ENCODE measurements around the gene USP13. TPM values are rescaled to one million over a fixed set of nuclear protein-coding genes. Genes with fewer than 3 reads are reported as not detected.

Gene USP13
- total and polyA plus RNA-seq, 2 experiments from 2014 or later, result 9.6 to 15.7 TPM

DNA sequence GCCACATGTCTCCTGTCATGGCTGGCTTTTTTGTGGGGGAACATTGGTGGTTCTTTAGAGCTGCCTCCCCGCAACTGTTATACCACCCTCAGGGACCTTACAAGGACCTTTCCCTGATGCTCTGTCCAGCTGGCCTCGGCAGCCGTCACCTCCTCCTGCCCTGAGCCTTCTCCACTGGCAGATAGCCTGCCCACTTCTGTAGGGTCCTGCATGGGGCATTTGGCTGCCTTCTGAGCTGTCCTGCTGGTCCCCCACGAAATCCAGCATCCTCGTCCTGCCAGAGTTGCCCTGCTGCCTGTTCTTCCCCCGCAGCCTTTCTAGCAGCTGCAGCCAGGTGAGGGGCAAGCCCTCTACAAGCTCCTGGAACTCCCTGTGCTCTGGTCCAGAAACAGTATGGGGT is 86.2 kb downstream of the USP13 start:
- Histone ChIP-seq H3K9me2 (replicated peaks; ENCODE audit: insufficient read depth) (no peaks in the 10 kb centered on the region), H3K4me2 (no peak overlapping the region), H3K9me3 (ENCODE audit: low read depth) (no peaks in the 10 kb centered on the region), H3K27me3 (no peaks in the 10 kb centered on the region), H3K27ac (no peak overlapping the region), H3K4me1 (ENCODE audit: insufficient read depth) (peaks cover 10% of the 10 kb centered on the region), H3K4me3 (no peak overlapping the region), H3K79me2 (no peaks in the 10 kb centered on the region), H2AFZ (no peak overlapping the region), H4K20me1 (ENCODE audit: insufficient read depth, poor library complexity, severe bottlenecking) (no peaks in the 10 kb centered on the region), H3K36me3 (replicated peaks; ENCODE audit: insufficient read depth, low read depth) (no peaks in the 10 kb centered on the region)
- no peak for DNase-seq (ENCODE audit: low spot score)
- 99% methylated on average over 6 of the region's 6 CpGs for WGBS (ENCODE audit: low lambda C conversion rate, missing lambda C conversion rate)
- TF ChIP-seq EZH2phosphoT487 (IDR thresholded peaks at IDR 0.05; ENCODE audit: low read depth, severe bottlenecking, unreplicated experiment), result no peak
- TF ChIP-seq EZH2 (IDR thresholded peaks at IDR 0.05; ENCODE audit: borderline replicate concordance), result no peak
- no peak for TF ChIP-seq CTCF (IDR thresholded peaks at IDR 0.05; ENCODE audit: poor library complexity)

GRCh38 chr3:179739816-179740594 is 87.2 kb downstream of the USP13 start:
- Histone ChIP-seq H2AFZ (no peak overlapping the region), H3K79me2 (no peaks in the 10 kb centered on the region), H3K4me2 (no peak overlapping the region), H3K4me1 (ENCODE audit: insufficient read depth) (peaks cover 2% of the 10 kb centered on the region), H3K9me3 (ENCODE audit: low read depth) (no peaks in the 10 kb centered on the region), H3K27me3 (no peaks in the 10 kb centered on the region), H3K36me3 (replicated peaks; ENCODE audit: insufficient read depth, low read depth) (no peaks in the 10 kb centered on the region), H3K4me3 (no peak overlapping the region), H3K9me2 (replicated peaks; ENCODE audit: insufficient read depth) (no peaks in the 10 kb centered on the region), H4K20me1 (ENCODE audit: insufficient read depth, poor library complexity, severe bottlenecking) (no peaks in the 10 kb centered on the region), H3K27ac (no peak overlapping the region)
- TF ChIP-seq EZH2phosphoT487 (IDR thresholded peaks at IDR 0.05; ENCODE audit: low read depth, severe bottlenecking, unreplicated experiment) (no peak), EZH2 (IDR thresholded peaks at IDR 0.05; ENCODE audit: borderline replicate concordance) (no peak), CTCF (IDR thresholded peaks at IDR 0.05; ENCODE audit: poor library complexity) (no peak)
- WGBS (ENCODE audit: low lambda C conversion rate, missing lambda C conversion rate), result 92% methylated on average over 12 of the region's 12 CpGs
- DNase-seq (ENCODE audit: low spot score), result no peak

GRCh38 chr3:179743913-179744312 is 91.1 kb downstream of the USP13 start:
- no peak overlapping the region for H3K4me2 ChIP-seq
- DNase-seq (ENCODE audit: low spot score), result no peak
- H3K27ac ChIP-seq, result no peak overlapping the region
- no peaks in the 10 kb centered on the region for H3K36me3 ChIP-seq (replicated peaks; ENCODE audit: insufficient read depth, low read depth)
- no peak overlapping the region for H3K4me3 ChIP-seq
- no peaks in the 10 kb centered on the region for H3K9me3 ChIP-seq (ENCODE audit: low read depth)
- no peak for TF ChIP-seq EZH2 (IDR thresholded peaks at IDR 0.05; ENCODE audit: borderline replicate concordance)
- TF ChIP-seq CTCF (IDR thresholded peaks at IDR 0.05; ENCODE audit: poor library complexity), result no peak
- no peak for TF ChIP-seq EZH2phosphoT487 (IDR thresholded peaks at IDR 0.05; ENCODE audit: low read depth, severe bottlenecking, unreplicated experiment)
- 100% methylated on average over 2 of the region's 2 CpGs for WGBS (ENCODE audit: low lambda C conversion rate, missing lambda C conversion rate)
- no peaks in the 10 kb centered on the region for H3K79me2 ChIP-seq
- no peaks in the 10 kb centered on the region for H3K9me2 ChIP-seq (replicated peaks; ENCODE audit: insufficient read depth)
- H4K20me1 ChIP-seq (ENCODE audit: insufficient read depth, poor library complexity, severe bottlenecking), result no peaks in the 10 kb centered on the region
- no peaks in the 10 kb centered on the region for H3K4me1 ChIP-seq (ENCODE audit: insufficient read depth)
- H2AFZ ChIP-seq, result no peak overlapping the region
- no peaks in the 10 kb centered on the region for H3K27me3 ChIP-seq

Data from hepatocyte (in vitro differentiated cells).